Immature natural killer cell (primary cell): Measurements from ENCODE around the gene PDXDC1. TPM values are rescaled to one million over a fixed set of nuclear protein-coding genes. Genes with fewer than 3 reads are reported as not detected.
"Not testable (repeated sequence)": the region's sequence is repeated elsewhere in the genome, so short reads cannot be mapped to it uniquely, and the experiment has no call there.

Experiments
- DNase-seq, 3 donors: peaks; one replicate each; pipeline ENCODE4 v3.0.0; 2022; ENCODE audit warnings: mixed read lengths in 1 of 3
- H3K27ac Mint-ChIP-seq, 6 donors: one replicate each; pipeline ENCODE4 v1.8.0; 2020; ENCODE audit warnings: mixed read lengths in 6 of 6, mild to moderate bottlenecking in 5 of 6, inconsistent platforms in 4 of 6, moderate library complexity in 3 of 6
- H3K27me3 Mint-ChIP-seq, 3 donors: one replicate each; pipeline ENCODE4 v1.8.0; 2020 to 2021; ENCODE audit warnings: low read depth in 3 of 3, mild to moderate bottlenecking in 3 of 3, mixed read lengths in 3 of 3, moderate library complexity in 3 of 3, inconsistent platforms in 1 of 3
- H3K36me3 Mint-ChIP-seq, 3 donors: one replicate each; pipeline ENCODE4 v1.8.0; 2020; ENCODE audit warnings: mixed read lengths in 3 of 3, inconsistent platforms in 2 of 3, mild to moderate bottlenecking in 2 of 3
- H3K4me1 Mint-ChIP-seq, 2 donors: one replicate each; pipeline ENCODE4 v1.8.0; 2020; ENCODE audit warnings: inconsistent platforms in 2 of 2, mild to moderate bottlenecking in 2 of 2, mixed read lengths in 2 of 2, moderate library complexity in 1 of 2
- H3K4me3 Mint-ChIP-seq, 5 donors: one replicate each; pipeline ENCODE4 v1.8.0; 2020; ENCODE audit warnings: mild to moderate bottlenecking in 5 of 5, mixed read lengths in 5 of 5, inconsistent platforms in 3 of 5, moderate library complexity in 3 of 5
- H3K9me3 Mint-ChIP-seq, 6 donors: one replicate each; pipeline ENCODE4 v1.8.0; 2020; ENCODE audit warnings: mild to moderate bottlenecking in 6 of 6, mixed read lengths in 6 of 6, inconsistent platforms in 4 of 6, moderate library complexity in 3 of 6
- polyA plus RNA-seq, 3 donors: library from polyadenylated mRNA; unstranded; fragments of 300-500 nt; fragmentation: Illumina TruSeq; gene quantifications; one replicate each; pipeline ENCODE4 v1.2.3, GENCODE V29; 2021

Gene PDXDC1
- polyA plus RNA-seq, 3 donors from 2014 or later: 14.0 to 54.1 (median 24.9) TPM

DNA sequence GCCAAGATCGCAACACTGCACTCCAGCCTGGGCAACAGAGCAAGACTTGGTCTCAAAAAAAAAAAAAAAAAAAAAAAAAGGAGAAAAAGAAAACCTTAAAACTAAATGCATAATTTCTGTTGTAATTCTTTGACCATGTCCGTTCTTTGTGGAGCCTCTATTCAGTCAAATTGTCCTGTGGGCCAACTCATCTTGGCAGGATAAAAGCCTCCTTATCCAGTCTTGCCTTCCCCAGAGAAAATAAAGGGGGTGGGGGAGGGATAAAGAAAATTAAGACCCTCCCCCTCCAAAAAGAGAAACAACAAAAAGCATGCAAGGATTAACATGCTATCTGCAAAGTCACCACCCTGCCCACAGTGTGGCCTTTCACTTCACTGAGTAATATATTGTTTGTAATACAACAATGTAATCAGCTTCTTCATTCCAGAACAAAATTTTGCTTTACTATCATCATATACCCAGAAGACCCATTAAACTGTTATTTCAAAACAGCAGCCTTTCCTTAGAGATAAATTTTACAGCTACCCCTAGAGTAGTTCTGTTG, 124.6 kb downstream of the PDXDC1 start:
- H3K27ac Mint-ChIP-seq, H3K36me3 Mint-ChIP-seq, H3K27me3 Mint-ChIP-seq, H3K4me1 Mint-ChIP-seq, H3K4me3 Mint-ChIP-seq, DNase-seq, H3K9me3 Mint-ChIP-seq: not testable (repeated sequence)

GRCh38 chr16:15100372-15100987, 125.7 kb downstream of the PDXDC1 start:
- not testable (repeated sequence) for DNase-seq, H3K4me3 Mint-ChIP-seq

DNA sequence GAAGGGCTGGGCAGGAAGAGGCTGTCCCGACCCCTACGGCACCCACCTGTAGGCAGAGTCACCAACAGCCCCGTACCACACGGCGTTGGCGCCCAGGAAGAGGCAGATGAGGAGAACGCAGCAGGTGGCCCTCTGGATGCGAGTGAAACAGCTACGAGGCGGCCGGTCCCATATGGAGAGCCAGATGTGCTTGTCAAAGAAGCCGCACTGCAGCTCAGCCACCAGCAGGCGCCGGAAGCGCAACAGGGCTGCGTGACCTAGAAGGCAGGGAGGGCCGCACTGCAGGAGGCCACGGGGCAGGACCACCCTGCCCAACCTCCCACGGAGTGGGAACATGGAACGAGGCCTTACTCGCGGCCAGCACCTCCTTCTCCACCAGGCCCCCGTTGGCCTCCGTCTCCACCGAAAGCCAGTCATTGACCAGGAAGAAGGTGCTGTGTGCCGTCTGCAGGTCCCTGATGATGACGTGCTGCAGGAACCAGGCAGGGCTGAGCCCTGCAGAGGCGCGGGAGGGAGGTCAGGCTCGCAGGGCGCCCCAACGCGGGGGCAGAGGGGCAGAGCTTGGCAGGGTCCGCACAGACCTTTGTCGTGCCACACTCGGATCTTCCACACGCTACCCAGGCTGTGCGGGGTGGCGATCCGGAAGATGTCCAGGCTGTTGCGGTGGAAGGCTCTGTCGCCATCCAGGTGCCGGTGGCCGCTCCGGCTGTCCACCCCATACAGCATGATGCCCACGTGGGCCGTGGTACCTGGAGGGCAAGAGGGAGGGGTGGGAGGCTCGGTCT, 153.0 kb downstream of the PDXDC1 start:
- not testable (repeated sequence) for DNase-seq, H3K9me3 Mint-ChIP-seq, H3K4me3 Mint-ChIP-seq, H3K27me3 Mint-ChIP-seq, H3K27ac Mint-ChIP-seq, H3K36me3 Mint-ChIP-seq, H3K4me1 Mint-ChIP-seq

More at GRCh38 chr16:15100372-15100987, 125.7 kb downstream of the PDXDC1 start:
- H3K27me3 Mint-ChIP-seq, H3K9me3 Mint-ChIP-seq, H3K4me1 Mint-ChIP-seq, H3K27ac Mint-ChIP-seq, H3K36me3 Mint-ChIP-seq: not testable (repeated sequence)

DNA sequence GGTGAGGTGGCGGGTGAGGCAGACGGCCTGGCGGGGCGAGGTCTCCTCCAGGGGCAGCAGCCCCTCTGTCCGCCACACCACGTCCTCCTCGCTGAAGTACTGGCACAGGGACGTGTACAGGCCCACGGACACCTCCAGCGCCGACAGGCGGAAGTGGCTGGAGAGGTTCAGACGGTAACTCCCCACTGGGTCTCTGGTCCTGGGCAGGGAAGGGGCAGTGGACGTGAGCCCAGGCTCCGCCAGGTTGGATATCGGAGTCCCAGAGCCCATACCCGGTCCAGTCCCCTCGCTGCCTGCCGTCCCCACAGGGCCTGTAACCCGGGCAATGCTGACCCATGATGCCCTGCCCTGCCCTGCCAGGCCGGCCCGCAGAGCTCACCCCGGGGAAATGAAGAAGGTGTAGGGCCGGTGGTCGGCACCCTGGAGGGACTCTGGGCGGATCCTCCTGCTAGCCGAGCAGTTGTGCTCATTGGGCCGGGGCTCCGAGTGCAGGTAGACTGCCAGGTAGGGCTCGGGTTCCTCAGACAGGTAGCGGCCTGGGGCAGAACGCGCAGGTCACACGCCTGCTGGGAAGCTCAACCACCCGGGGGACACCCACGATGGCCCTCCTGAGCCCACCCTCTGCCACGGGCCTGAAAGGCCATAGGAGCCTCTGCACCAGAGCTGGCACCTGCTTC, 155.6 kb downstream of the PDXDC1 start:
- H3K36me3 Mint-ChIP-seq, H3K9me3 Mint-ChIP-seq, H3K4me1 Mint-ChIP-seq, DNase-seq, H3K27ac Mint-ChIP-seq, H3K4me3 Mint-ChIP-seq, H3K27me3 Mint-ChIP-seq: not testable (repeated sequence)

DNA sequence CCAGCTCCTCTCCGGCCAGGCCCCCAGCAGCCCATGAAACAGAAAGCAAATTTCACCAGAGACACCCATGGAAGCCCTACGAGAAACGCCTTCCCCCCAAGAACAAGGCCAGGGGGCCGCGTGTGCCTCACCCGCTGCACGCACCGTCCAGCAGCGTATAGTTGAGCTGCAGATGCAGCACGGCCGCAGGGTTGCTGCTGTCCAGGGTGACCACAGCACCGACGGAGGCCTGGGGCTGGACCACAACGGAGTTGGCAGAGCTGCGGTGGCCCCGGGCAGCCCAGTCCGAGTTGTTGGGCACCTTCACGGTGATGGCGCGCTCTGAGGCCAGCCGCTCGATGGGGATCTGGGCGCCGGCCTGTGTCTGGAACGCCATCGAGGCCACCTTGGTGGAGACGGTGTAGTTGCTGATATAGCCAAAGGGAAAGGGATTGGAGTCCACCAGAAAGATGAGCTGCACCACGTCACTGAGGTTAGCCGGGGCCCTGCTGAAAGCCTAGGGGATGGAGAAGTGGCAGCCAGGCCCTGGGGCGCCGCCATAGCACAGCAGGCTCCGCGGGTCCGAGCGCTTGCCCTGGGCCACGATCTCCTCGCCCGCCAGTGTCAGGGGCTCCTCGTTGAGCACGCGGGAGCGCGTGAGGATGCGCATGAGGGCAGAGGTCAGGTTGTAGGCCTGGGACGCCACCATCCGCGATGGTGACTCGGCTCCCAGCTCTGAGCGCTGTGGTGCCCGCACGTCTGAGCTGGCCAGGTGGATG, 156.3 kb downstream of the PDXDC1 start:
- not testable (repeated sequence) for H3K27me3 Mint-ChIP-seq, H3K4me3 Mint-ChIP-seq, H3K27ac Mint-ChIP-seq, H3K4me1 Mint-ChIP-seq, DNase-seq, H3K9me3 Mint-ChIP-seq, H3K36me3 Mint-ChIP-seq

DNA sequence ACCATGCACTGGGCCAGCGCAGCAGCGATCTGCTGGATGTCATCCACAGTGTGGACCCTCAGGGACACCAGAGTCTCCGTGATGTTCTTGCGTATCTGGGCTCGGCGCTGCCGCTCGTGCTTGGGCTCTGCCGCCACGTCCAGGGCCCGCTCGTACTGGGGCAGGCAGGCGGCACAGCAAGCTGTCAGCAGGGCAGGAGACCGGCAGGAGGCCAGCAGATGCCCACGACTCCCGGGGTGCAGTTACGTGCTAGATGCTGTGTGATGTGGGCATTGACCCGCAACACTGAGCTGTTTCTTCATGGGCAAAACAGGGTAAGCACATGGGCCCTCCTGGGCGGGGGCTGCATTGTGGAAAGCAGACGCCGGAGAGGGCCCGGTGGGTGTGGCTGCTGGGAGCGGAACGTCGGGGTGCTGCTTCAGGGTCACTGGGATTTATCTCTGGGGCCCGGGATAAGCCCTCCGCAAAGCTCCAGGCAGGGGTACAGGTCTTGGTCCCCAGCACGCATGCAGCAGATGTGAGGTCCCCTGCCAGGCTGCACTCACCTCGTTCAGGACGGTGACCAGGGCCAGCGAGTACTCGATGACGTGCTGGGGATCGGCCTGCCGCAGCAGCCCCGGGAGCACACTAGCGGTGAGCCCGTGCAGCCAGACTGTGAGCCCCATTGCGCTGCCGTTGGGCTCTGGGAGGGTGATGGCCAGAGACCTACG, 158.0 kb downstream of the PDXDC1 start:
- H3K27ac Mint-ChIP-seq, H3K4me1 Mint-ChIP-seq, DNase-seq, H3K36me3 Mint-ChIP-seq, H3K9me3 Mint-ChIP-seq, H3K27me3 Mint-ChIP-seq, H3K4me3 Mint-ChIP-seq: not testable (repeated sequence)

DNA sequence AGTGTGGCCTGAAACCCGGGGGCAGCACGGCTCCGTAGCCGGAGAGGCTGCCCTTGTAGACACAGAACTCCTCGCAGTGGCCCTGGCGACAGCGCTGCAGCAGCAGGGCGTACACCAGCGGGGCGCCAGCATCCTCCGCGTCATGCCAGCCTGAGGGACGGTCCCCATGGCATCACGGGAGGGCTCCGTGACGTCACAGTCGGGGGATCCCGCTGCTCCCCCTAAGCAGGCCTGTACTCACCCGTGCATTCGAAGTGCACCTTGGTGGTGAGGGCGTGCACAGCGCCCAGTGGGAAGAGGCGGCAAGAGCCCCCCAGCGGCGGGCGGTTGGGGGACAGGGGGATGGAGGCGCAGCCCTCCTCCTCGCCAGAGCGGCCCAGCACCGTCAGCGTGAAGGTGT, 158.7 kb downstream of the PDXDC1 start:
- DNase-seq, H3K27ac Mint-ChIP-seq, H3K27me3 Mint-ChIP-seq, H3K9me3 Mint-ChIP-seq, H3K36me3 Mint-ChIP-seq, H3K4me3 Mint-ChIP-seq, H3K4me1 Mint-ChIP-seq: not testable (repeated sequence)

GRCh38 chr16:15134752-15135482, 160.1 kb downstream of the PDXDC1 start:
- not testable (repeated sequence) for H3K4me3 Mint-ChIP-seq, DNase-seq, H3K36me3 Mint-ChIP-seq, H3K4me1 Mint-ChIP-seq, H3K27ac Mint-ChIP-seq, H3K27me3 Mint-ChIP-seq, H3K9me3 Mint-ChIP-seq

- H3K36me3 Mint-ChIP-seq, H3K4me1 Mint-ChIP-seq, H3K4me3 Mint-ChIP-seq, DNase-seq, H3K9me3 Mint-ChIP-seq, H3K27me3 Mint-ChIP-seq, H3K27ac Mint-ChIP-seq: not testable (repeated sequence)
Observed at GRCh38 chr16:15135483-15136360, 160.9 kb downstream of the PDXDC1 start.

GRCh38 chr16:15137514-15137913, 162.7 kb downstream of the PDXDC1 start:
- not testable (repeated sequence) for H3K27ac Mint-ChIP-seq, H3K36me3 Mint-ChIP-seq, H3K4me1 Mint-ChIP-seq, H3K4me3 Mint-ChIP-seq, H3K27me3 Mint-ChIP-seq, DNase-seq, H3K9me3 Mint-ChIP-seq

DNA sequence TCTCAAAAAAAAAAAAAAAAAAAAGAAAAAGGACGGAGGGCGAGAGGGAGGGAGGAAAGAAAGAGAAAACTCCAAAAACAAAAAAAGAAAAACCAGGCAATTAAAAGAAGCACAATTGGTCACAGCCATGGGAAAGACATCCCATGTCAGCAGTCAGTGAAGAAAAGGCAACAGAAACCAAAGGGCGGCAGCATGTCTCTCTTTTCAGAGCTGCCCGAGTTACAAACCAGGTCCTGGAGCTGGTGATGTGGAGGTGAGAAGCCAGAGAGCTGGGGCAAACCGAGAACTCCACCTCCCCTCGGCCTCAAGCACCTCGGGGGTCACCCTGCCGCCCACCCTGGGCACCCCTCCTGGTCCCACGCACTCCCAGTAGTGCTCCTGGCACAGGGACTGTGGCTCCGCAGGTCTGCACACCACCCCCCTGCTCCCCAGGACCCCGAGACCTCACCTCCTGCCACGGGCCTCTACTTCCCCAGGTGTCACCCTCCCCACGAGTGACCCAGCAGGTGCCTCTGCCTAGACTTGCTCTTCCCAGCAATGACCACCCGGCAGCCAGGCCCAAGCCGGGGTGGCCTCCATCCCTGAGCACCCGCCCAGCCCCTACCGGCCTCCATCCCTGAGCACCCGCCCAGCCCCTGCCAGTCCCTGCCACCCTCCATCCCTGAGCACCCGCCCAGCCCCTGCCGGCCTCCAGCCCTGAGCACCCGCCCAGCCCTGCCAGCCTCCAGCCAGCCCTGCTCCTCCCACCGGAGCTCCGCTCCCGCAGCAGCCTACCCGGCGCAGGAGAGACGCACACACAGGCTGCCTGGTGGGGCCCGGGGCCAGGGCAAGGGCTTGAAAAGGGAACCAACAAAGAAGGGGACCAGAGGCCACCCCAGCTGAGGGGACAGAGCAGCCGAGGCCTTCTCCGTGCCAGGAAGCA, 165.9 kb downstream of the PDXDC1 start:
- H3K36me3 Mint-ChIP-seq, H3K27ac Mint-ChIP-seq, H3K4me1 Mint-ChIP-seq, H3K27me3 Mint-ChIP-seq, H3K4me3 Mint-ChIP-seq, H3K9me3 Mint-ChIP-seq, DNase-seq: not testable (repeated sequence)
